Anterior cingulate cortex (tissue), 58 donors: Measurements from ENCODE around the gene OR2AG2.
A peak's percentile ranks its signal among the peaks of the same experiment; 100 is the strongest.

Source experiments
- DNase-seq, 58 donors: peaks; one replicate each; lab custom pipeline; 2025; lab: John Stamatoyannopoulos, UW

Gene OR2AG2

GRCh38 chr11:6745018-6745417 lies 26.8 kb downstream of the OR2AG2 start:
- DNase-seq = no peak

- DNase-seq = no peak
Observed at GRCh38 chr11:6742260-6742659, 29.5 kb downstream of the OR2AG2 start.

GRCh38 chr11:6738590-6738989 lies 33.2 kb downstream of the OR2AG2 start:
- DNase-seq = no peak

- DNase-seq = peak in 4 of 58 donors; percentile 2 to 14 (median 8)
Observed at GRCh38 chr11:6737872-6738466, 33.8 kb downstream of the OR2AG2 start.

GRCh38 chr11:6736495-6737121 lies 35.2 kb downstream of the OR2AG2 start:
- no peak for DNase-seq

- DNase-seq = no peak
Observed at GRCh38 chr11:6735306-6735705, 36.5 kb downstream of the OR2AG2 start.

GRCh38 chr11:6734616-6735015 lies 37.2 kb downstream of the OR2AG2 start:
- no peak for DNase-seq

- no peak for DNase-seq
Observed at GRCh38 chr11:6733326-6734275, 38.2 kb downstream of the OR2AG2 start.

GRCh38 chr11:6727971-6728760 lies 43.6 kb downstream of the OR2AG2 start:
- no peak for DNase-seq

GRCh38 chr11:6725386-6725896 lies 46.3 kb downstream of the OR2AG2 start:
- DNase-seq = no peak

- DNase-seq = no peak
Observed at GRCh38 chr11:6724013-6724412, 47.8 kb downstream of the OR2AG2 start.

- no peak for DNase-seq
Observed at GRCh38 chr11:6721343-6721742, 50.4 kb downstream of the OR2AG2 start.

GRCh38 chr11:6719576-6719975 lies 52.2 kb downstream of the OR2AG2 start:
- DNase-seq = no peak

GRCh38 chr11:6717426-6717825 lies 54.4 kb downstream of the OR2AG2 start:
- no peak for DNase-seq
